IgD-negative memory B cell (primary cell): ENCODE data around the gene DCANP1. TPM values are rescaled to one million over a fixed set of nuclear protein-coding genes. Genes with fewer than 3 reads are reported as not detected.

Source experiments
- H3K27ac Mint-ChIP-seq, 3 donors: one replicate each; pipeline ENCODE4 v1.8.0; 2020 to 2022; ENCODE audit warnings: mild to moderate bottlenecking in 3 of 3, mixed read lengths in 3 of 3, moderate library complexity in 1 of 3
- H3K27me3 Mint-ChIP-seq: one replicate; pipeline ENCODE4 v1.8.0; 2021; ENCODE audit warnings: mixed read lengths
- H3K36me3 Mint-ChIP-seq: one replicate; pipeline ENCODE4 v1.8.0; 2020; ENCODE audit warnings: mild to moderate bottlenecking, mixed read lengths
- H3K4me1 Mint-ChIP-seq, 3 donors: one replicate each; pipeline ENCODE4 v1.8.0; 2020 to 2022; ENCODE audit warnings: mixed read lengths in 3 of 3, mild to moderate bottlenecking in 1 of 3
- H3K4me3 Mint-ChIP-seq, 4 donors: one replicate each; pipeline ENCODE4 v1.8.0; 2020 to 2022; ENCODE audit warnings: mild to moderate bottlenecking in 4 of 4, mixed read lengths in 4 of 4, moderate library complexity in 3 of 4
- H3K9me3 Mint-ChIP-seq, 3 donors: one replicate each; pipeline ENCODE4 v1.8.0; 2020 to 2021; ENCODE audit warnings: mixed read lengths in 3 of 3, mild to moderate bottlenecking in 1 of 3
- polyA plus RNA-seq: library from polyadenylated mRNA; unstranded; fragments of 300-500 nt; fragmentation: Illumina TruSeq; gene quantifications from one replicate; pipeline ENCODE4 v1.2.3, GENCODE V29; 2021

DCANP1 gene
- polyA plus RNA-seq, 1 donor from 2014 or later: not detected

- peaks cover 3 to 10% (median 4%) of the 10 kb centered on the region in 3 donors for H3K4me1 Mint-ChIP-seq
- peak overlapping the region in 1 of 3 donors; percentile 65 for H3K27ac Mint-ChIP-seq
These were observed 21.4 kb upstream of the DCANP1 start for GRCh38 chr5:135468541-135468940.

GRCh38 chr5:135467871-135468485 lies 20.8 kb upstream of the DCANP1 start:
- Mint-ChIP-seq H3K4me3 (no peak overlapping the region), H3K9me3 (no peaks in the 10 kb centered on the region), H3K36me3 (no peaks in the 10 kb centered on the region), H3K27ac (peak overlapping the region in 1 of 3 donors; percentile 65), H3K4me1 (peaks cover 3 to 10% (median 4%) of the 10 kb centered on the region in 3 donors), H3K27me3 (peaks cover 38% of the 10 kb centered on the region)

More at GRCh38 chr5:135468541-135468940, 21.4 kb upstream of the DCANP1 start:
- H3K36me3 Mint-ChIP-seq: no peaks in the 10 kb centered on the region
- H3K27me3 Mint-ChIP-seq: peaks cover 35% of the 10 kb centered on the region
- no peak overlapping the region for H3K4me3 Mint-ChIP-seq
- H3K9me3 Mint-ChIP-seq: no peaks in the 10 kb centered on the region

- H3K9me3 Mint-ChIP-seq: no peaks in the 10 kb centered on the region
- no peak overlapping the region for H3K4me3 Mint-ChIP-seq
- peaks cover 3 to 10% (median 6%) of the 10 kb centered on the region in 3 donors for H3K4me1 Mint-ChIP-seq
- H3K36me3 Mint-ChIP-seq: no peaks in the 10 kb centered on the region
- H3K27ac Mint-ChIP-seq: no peak overlapping the region
- H3K27me3 Mint-ChIP-seq: peaks cover 38% of the 10 kb centered on the region
These were observed 20.0 kb upstream of the DCANP1 start for GRCh38 chr5:135467051-135467625.

GRCh38 chr5:135466178-135467050 lies 19.3 kb upstream of the DCANP1 start:
- no peaks in the 10 kb centered on the region for H3K9me3 Mint-ChIP-seq
- H3K4me3 Mint-ChIP-seq: peak overlapping the region in 1 of 4 donors; percentile 46
- H3K36me3 Mint-ChIP-seq: no peaks in the 10 kb centered on the region
- peaks cover 38% of the 10 kb centered on the region for H3K27me3 Mint-ChIP-seq
- H3K27ac Mint-ChIP-seq: no peak overlapping the region
- H3K4me1 Mint-ChIP-seq: peaks cover 3 to 10% (median 6%) of the 10 kb centered on the region in 3 donors

- Mint-ChIP-seq H3K4me1 (peaks cover 3 to 10% (median 6%) of the 10 kb centered on the region in 3 donors), H3K27ac (no peak overlapping the region), H3K27me3 (peaks cover 41% of the 10 kb centered on the region), H3K9me3 (no peaks in the 10 kb centered on the region), H3K4me3 (peak overlapping the region in 1 of 4 donors; percentile 40), H3K36me3 (no peaks in the 10 kb centered on the region)
These were observed 18.4 kb upstream of the DCANP1 start for GRCh38 chr5:135465391-135466122.

- H3K9me3 Mint-ChIP-seq: peaks cover 0 to 1% (median 0%) of the 10 kb centered on the region in 3 donors
- H3K4me3 Mint-ChIP-seq: no peak overlapping the region
- H3K27me3 Mint-ChIP-seq: peaks cover 49% of the 10 kb centered on the region
- H3K4me1 Mint-ChIP-seq: peaks cover 3 to 10% (median 6%) of the 10 kb centered on the region in 3 donors
- no peak overlapping the region for H3K27ac Mint-ChIP-seq
- no peaks in the 10 kb centered on the region for H3K36me3 Mint-ChIP-seq
These were observed 15.2 kb upstream of the DCANP1 start for GRCh38 chr5:135462304-135462703.

- H3K4me3 Mint-ChIP-seq: peak overlapping the region in 1 of 4 donors; percentile 9
- H3K4me1 Mint-ChIP-seq: peaks cover 3 to 10% (median 6%) of the 10 kb centered on the region in 3 donors
- H3K27me3 Mint-ChIP-seq: peaks cover 43% of the 10 kb centered on the region
- peaks cover 0 to 1% (median 0%) of the 10 kb centered on the region in 3 donors for H3K9me3 Mint-ChIP-seq
- no peaks in the 10 kb centered on the region for H3K36me3 Mint-ChIP-seq
- no peak overlapping the region for H3K27ac Mint-ChIP-seq
These were observed 14.5 kb upstream of the DCANP1 start for GRCh38 chr5:135461481-135462151.

- no peak overlapping the region for H3K27ac Mint-ChIP-seq
- peak overlapping the region in 1 of 4 donors; percentile 23 for H3K4me3 Mint-ChIP-seq
- H3K27me3 Mint-ChIP-seq: peaks cover 34% of the 10 kb centered on the region
- H3K4me1 Mint-ChIP-seq: peaks cover 4 to 5% (median 5%) of the 10 kb centered on the region in 3 donors
- H3K36me3 Mint-ChIP-seq: peaks cover 3% of the 10 kb centered on the region
- peaks cover 0 to 1% (median 0%) of the 10 kb centered on the region in 3 donors for H3K9me3 Mint-ChIP-seq
These were observed 13.3 kb upstream of the DCANP1 start for GRCh38 chr5:135460246-135461033.

- H3K27ac Mint-ChIP-seq: peak overlapping the region in 1 of 3 donors; percentile 13
- H3K4me1 Mint-ChIP-seq: peaks cover 0 to 5% (median 4%) of the 10 kb centered on the region in 3 donors
- peaks cover 5% of the 10 kb centered on the region for H3K36me3 Mint-ChIP-seq
- H3K9me3 Mint-ChIP-seq: peaks cover 0 to 1% (median 0%) of the 10 kb centered on the region in 3 donors
- peaks cover 25% of the 10 kb centered on the region for H3K27me3 Mint-ChIP-seq
- H3K4me3 Mint-ChIP-seq: no peak overlapping the region
These were observed 11.8 kb upstream of the DCANP1 start for GRCh38 chr5:135458921-135459331.

GRCh38 chr5:135458356-135458755 lies 11.2 kb upstream of the DCANP1 start:
- H3K27me3 Mint-ChIP-seq: peaks cover 19% of the 10 kb centered on the region
- peaks cover 5% of the 10 kb centered on the region for H3K36me3 Mint-ChIP-seq
- H3K4me1 Mint-ChIP-seq: peaks cover 0 to 5% (median 4%) of the 10 kb centered on the region in 3 donors
- no peak overlapping the region for H3K4me3 Mint-ChIP-seq
- peaks cover 0 to 1% (median 0%) of the 10 kb centered on the region in 3 donors for H3K9me3 Mint-ChIP-seq
- H3K27ac Mint-ChIP-seq: no peak overlapping the region

GRCh38 chr5:135457424-135458071 lies 10.4 kb upstream of the DCANP1 start:
- Mint-ChIP-seq H3K4me3 (no peak overlapping the region), H3K4me1 (peaks cover 0 to 5% (median 4%) of the 10 kb centered on the region in 3 donors), H3K36me3 (peaks cover 5% of the 10 kb centered on the region), H3K27ac (no peak overlapping the region), H3K9me3 (peaks cover 0 to 1% (median 0%) of the 10 kb centered on the region in 3 donors), H3K27me3 (peaks cover 18% of the 10 kb centered on the region)

GRCh38 chr5:135456238-135457099 lies 9.3 kb upstream of the DCANP1 start:
- Mint-ChIP-seq H3K27me3 (peaks cover 18% of the 10 kb centered on the region), H3K36me3 (peaks cover 5% of the 10 kb centered on the region), H3K4me1 (peaks cover 0 to 5% (median 4%) of the 10 kb centered on the region in 3 donors), H3K9me3 (peaks cover 0 to 1% (median 0%) of the 10 kb centered on the region in 3 donors), H3K4me3 (peak overlapping the region in 1 of 4 donors; percentile 39), H3K27ac (no peak overlapping the region)
